WTC11 (cell line): ENCODE results near the gene FGD5. TPM values are rescaled to one million over a fixed set of nuclear protein-coding genes. Genes with fewer than 3 reads are reported as not detected.

Experiments used
- ATAC-seq: fragments of 200-7000 bp; cut with Tn5 transposase; 2 replicates; pipeline ENCODE4 v1.10.0; 2021; ENCODE audit warnings: mild to moderate bottlenecking, moderate library complexity
- CTCF ChIA-PET: fragments of 300-600 bp; sonication (Branson Sonifier 250); formaldehyde crosslinking; loops from one replicate; lab custom pipeline; 2021; ENCODE audit warnings: antibody characterized with exemption; lab: Charles Lee
- POLR2A ChIA-PET: fragments of 350-600 bp; sonication (Branson Sonifier 250); formaldehyde crosslinking; loops from one replicate; lab custom pipeline; 2021; ENCODE audit warnings: antibody characterized with exemption; lab: Charles Lee
- DNase-seq: peaks from one replicate; pipeline ENCODE4 v3.0.0; 2021; ENCODE audit warnings: low spot score
- H3K27ac Mint-ChIP-seq: 2 replicates; pipeline ENCODE4 v1.8.0; 2021; ENCODE audit warnings: mixed read lengths
- H3K27me3 Mint-ChIP-seq: 2 replicates; pipeline ENCODE4 v1.8.0; 2021; ENCODE audit warnings: low read depth, mild to moderate bottlenecking, moderate library complexity, mixed read lengths
- H3K36me3 Mint-ChIP-seq: 2 replicates; pipeline ENCODE4 v1.8.0; 2021; ENCODE audit warnings: mixed read lengths
- H3K4me1 Mint-ChIP-seq: 2 replicates; pipeline ENCODE4 v1.8.0; 2022; ENCODE audit warnings: mixed read lengths
- H3K4me3 Mint-ChIP-seq: 2 replicates; pipeline ENCODE4 v1.8.0; 2021; ENCODE audit warnings: mild to moderate bottlenecking, moderate library complexity, mixed read lengths
- H3K9me3 Mint-ChIP-seq: 2 replicates; pipeline ENCODE4 v1.8.0; 2021; ENCODE audit warnings: mixed read lengths
- CTCF ChIP-seq: fragments of 200-600 bp; IDR thresholded peaks from 2 replicates; pipeline ENCODE4 v1.8.0; 2022; ENCODE audit warnings: antibody characterized with exemption
- EMX1 ChIP-seq: fragments of 250-450 bp; sonication (Bioruptor Pico); IDR thresholded peaks from 2 replicates; pipeline ENCODE4 v1.8.0; 2021; ENCODE audit warnings: mild to moderate bottlenecking
- ERG ChIP-seq: fragments of 250-450 bp; sonication (Bioruptor Pico); IDR thresholded peaks from 2 replicates; pipeline ENCODE4 v1.8.0; 2021; ENCODE audit warnings: mild to moderate bottlenecking
- ESRRA ChIP-seq: sonication (generic); formaldehyde crosslinking; IDR thresholded peaks from 2 replicates; pipeline ENCODE4 v1.8.1; 2022; ENCODE audit warnings: mild to moderate bottlenecking, missing genetic modification reagents, borderline replicate concordance
- ETV6 ChIP-seq: sonication (generic); formaldehyde crosslinking; IDR thresholded peaks from 2 replicates; pipeline ENCODE4 v1.8.1; 2022; ENCODE audit warnings: mild to moderate bottlenecking, missing genetic modification reagents
- FOXK1 ChIP-seq: sonication (generic); formaldehyde crosslinking; IDR thresholded peaks from 2 replicates; pipeline ENCODE4 v1.8.0; 2022; ENCODE audit warnings: mild to moderate bottlenecking, moderate library complexity, missing genetic modification reagents
- HMGXB4 ChIP-seq: sonication (generic); formaldehyde crosslinking; IDR thresholded peaks from 2 replicates; pipeline ENCODE4 v1.8.1; 2023; ENCODE audit warnings: mild to moderate bottlenecking, moderate library complexity, missing genetic modification reagents
- OVOL2 ChIP-seq: fragments of 250-450 bp; sonication (Bioruptor Pico); IDR thresholded peaks from 2 replicates; pipeline ENCODE4 v1.9.0; 2021; ENCODE audit warnings: mild to moderate bottlenecking, borderline replicate concordance
- RORB ChIP-seq: fragments of 250-450 bp; sonication (Bioruptor Pico); IDR thresholded peaks from 2 replicates; pipeline ENCODE4 v1.9.0; 2021; ENCODE audit warnings: mild to moderate bottlenecking
- SMAD3 ChIP-seq: sonication (generic); formaldehyde crosslinking; IDR thresholded peaks from 2 replicates; pipeline ENCODE4 v1.8.0; 2022; ENCODE audit warnings: missing genetic modification reagents, mild to moderate bottlenecking, borderline replicate concordance
- SMAD4 ChIP-seq: sonication (generic); formaldehyde crosslinking; IDR thresholded peaks from 2 replicates; pipeline ENCODE4 v1.8.0; 2022; ENCODE audit warnings: mild to moderate bottlenecking, missing genetic modification reagents
- SP1 ChIP-seq: sonication (generic); formaldehyde crosslinking; conservative IDR thresholded peaks from 2 replicates; pipeline ENCODE4 v1.8.1; 2022; ENCODE audit warnings: missing genetic modification reagents
- TEAD1 ChIP-seq: sonication (generic); formaldehyde crosslinking; IDR thresholded peaks from 2 replicates; pipeline ENCODE4 v1.8.0; 2022; ENCODE audit warnings: mild to moderate bottlenecking, missing genetic modification reagents
- ZNF423 ChIP-seq: fragments of 250-450 bp; sonication (Bioruptor Pico); IDR thresholded peaks from 2 replicates; pipeline ENCODE4 v2.1.2; 2022; ENCODE audit warnings: mild to moderate bottlenecking, moderate library complexity
- ZNF512 ChIP-seq: sonication (generic); formaldehyde crosslinking; IDR thresholded peaks from 2 replicates; pipeline ENCODE4 v1.8.1; 2022; ENCODE audit warnings: missing genetic modification reagents, borderline replicate concordance
- ZSCAN18 ChIP-seq: fragments of 250-450 bp; sonication (Bioruptor Pico); IDR thresholded peaks from 2 replicates; pipeline ENCODE4 v2.1.2; 2022; ENCODE audit warnings: mild to moderate bottlenecking, moderate library complexity
- total RNA-seq: library from RNA; stranded (reverse); gene quantifications from 3 replicates; pipeline ENCODE4 v1.2.3, GENCODE V29; 2021

The FGD5 gene
- total RNA-seq, 1 experiment from 2014 or later = 18.3 TPM

GRCh38 chr3:14791343-14791945, 27.3 kb upstream of the FGD5 start:
- Mint-ChIP-seq H3K36me3 (no peaks in the 10 kb centered on the region), H3K9me3 (peaks cover 2% of the 10 kb centered on the region), H3K4me3 (peak overlapping the region; percentile 57), H3K27ac (no peak overlapping the region), H3K4me1 (peaks cover 8% of the 10 kb centered on the region), H3K27me3 (no peaks in the 10 kb centered on the region)
- ChIA-PET POLR2A (no interaction called here), CTCF (interaction anchor here (0.8 to 6.9 kb wide), 12 partner anchors 10 to 140 kb away, joined by 3 to 74 read pairs (median 8); partner anchors contain the start of gene CCDC174)
- DNase-seq (peak; percentile 86), ATAC-seq (peak; percentile 95)
- TF ChIP-seq ZSCAN18 (CRISPR knock-in tag) (no peak), CTCF (peak; percentile 82)

GRCh38 chr3:14792691-14793121, 26.1 kb upstream of the FGD5 start:
- H3K36me3 Mint-ChIP-seq = no peaks in the 10 kb centered on the region
- ATAC-seq = no peak
- H3K4me3 Mint-ChIP-seq = no peak overlapping the region
- no peaks in the 10 kb centered on the region for H3K27me3 Mint-ChIP-seq
- POLR2A ChIA-PET = interaction anchor here (0.6 kb wide), 1 partner anchor 1055 kb away, joined by 4 read pairs; no protein-coding TSS in a partner anchor
- H3K9me3 Mint-ChIP-seq = no peaks in the 10 kb centered on the region
- DNase-seq = no peak
- CTCF ChIA-PET = interaction anchor here (0.9 to 6.9 kb wide), 9 partner anchors 8 to 141 kb away, joined by 4 to 74 read pairs (median 7); partner anchors contain the start of gene CCDC174
- no peak for TF ChIP-seq ERG (CRISPR knock-in tag)
- TF ChIP-seq SMAD3 (CRISPR knock-in tag) = no peak
- TF ChIP-seq HMGXB4 (CRISPR knock-in tag) = no peak
- TF ChIP-seq EMX1 (CRISPR knock-in tag) = no peak
- no peak for TF ChIP-seq OVOL2 (CRISPR knock-in tag)
- no peak for TF ChIP-seq ZNF423
- TF ChIP-seq RORB (CRISPR knock-in tag) = no peak
- no peak for TF ChIP-seq ETV6 (CRISPR knock-in tag)
- no peak for TF ChIP-seq ZNF512 (CRISPR knock-in tag)
- no peak for TF ChIP-seq FOXK1 (CRISPR knock-in tag)
- no peak for TF ChIP-seq TEAD1 (CRISPR knock-in tag)
- TF ChIP-seq SP1 = no peak
- no peak for TF ChIP-seq ESRRA (CRISPR knock-in tag)
- TF ChIP-seq SMAD4 (CRISPR knock-in tag) = no peak
- H3K27ac Mint-ChIP-seq = peak overlapping the region; percentile 15; the same call in 1 of the 2 replicates
- peaks cover 18% of the 10 kb centered on the region for H3K4me1 Mint-ChIP-seq
